Choroid plexus epithelial cell (primary cell): ENCODE measurements around the gene OR1D5.

Experiments
- DNase-seq: peaks from one replicate; pipeline ENCODE4 v3.0.0-alpha.2; 2010; ENCODE audit warnings: low read depth
- H3K4me3 ChIP-seq: 2 replicates; pipeline ENCODE4 v1.5.1; 2011; ENCODE audit warnings: low read depth, mild to moderate bottlenecking, control low read depth, low read length, moderate library complexity
- CTCF ChIP-seq: conservative IDR thresholded peaks from 2 replicates; pipeline ENCODE4 v1.5.1; 2011; ENCODE audit warnings: low read depth, mild to moderate bottlenecking, control low read depth, inconsistent platforms, low read length, moderate library complexity

The OR1D5 gene

GRCh38 chr17:3024346-3024745 is 39.1 kb downstream of the OR1D5 start:
- TF ChIP-seq CTCF, result no peak
- no peak overlapping the region for H3K4me3 ChIP-seq
- DNase-seq, result no peak

DNA sequence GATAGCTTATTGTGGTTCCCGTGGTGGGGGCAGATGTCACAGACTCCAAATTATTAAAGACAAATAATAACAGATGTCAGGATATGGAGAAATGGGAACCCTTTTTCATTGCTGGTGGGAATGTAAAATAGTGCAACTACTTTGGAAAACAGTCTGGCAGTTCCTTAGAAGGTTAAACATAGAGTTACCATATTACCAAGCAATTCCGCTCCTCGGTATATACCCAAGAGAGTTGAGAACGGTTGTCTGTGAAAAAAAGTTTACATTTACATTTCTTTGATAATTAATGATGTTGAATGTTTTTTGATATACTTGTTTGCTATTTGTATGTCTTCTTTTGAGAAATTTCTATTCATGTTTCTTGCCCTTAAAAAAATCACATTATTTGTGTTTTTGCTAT is 41.2 kb downstream of the OR1D5 start:
- no peak for DNase-seq
- no peak for TF ChIP-seq CTCF
- H3K4me3 ChIP-seq, result no peak overlapping the region

GRCh38 chr17:3020381-3020780 is 43.0 kb downstream of the OR1D5 start:
- no peak overlapping the region for H3K4me3 ChIP-seq
- TF ChIP-seq CTCF, result no peak
- DNase-seq, result no peak

DNA sequence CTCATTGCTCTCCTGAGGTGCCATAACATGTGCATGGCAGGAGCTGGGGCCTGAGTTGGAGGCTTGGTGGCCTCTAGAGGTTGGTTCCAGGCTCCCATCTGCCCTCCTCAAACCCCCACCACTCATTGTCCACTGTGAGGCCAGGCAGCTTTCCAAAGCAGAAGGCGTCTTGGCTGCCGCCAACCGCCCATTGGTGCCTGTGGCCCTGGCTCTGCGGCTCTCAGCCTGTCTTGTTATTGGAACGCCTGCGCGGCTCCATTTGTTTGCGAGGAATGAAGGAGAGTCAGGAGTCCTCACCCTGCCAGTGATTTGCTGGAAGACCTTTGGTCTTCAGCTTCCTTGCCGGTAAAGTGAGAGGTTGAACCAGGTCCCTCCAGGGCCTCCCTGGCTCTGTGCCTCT is 43.6 kb downstream of the OR1D5 start:
- H3K4me3 ChIP-seq, result no peak overlapping the region
- no peak for TF ChIP-seq CTCF
- no peak for DNase-seq

DNA sequence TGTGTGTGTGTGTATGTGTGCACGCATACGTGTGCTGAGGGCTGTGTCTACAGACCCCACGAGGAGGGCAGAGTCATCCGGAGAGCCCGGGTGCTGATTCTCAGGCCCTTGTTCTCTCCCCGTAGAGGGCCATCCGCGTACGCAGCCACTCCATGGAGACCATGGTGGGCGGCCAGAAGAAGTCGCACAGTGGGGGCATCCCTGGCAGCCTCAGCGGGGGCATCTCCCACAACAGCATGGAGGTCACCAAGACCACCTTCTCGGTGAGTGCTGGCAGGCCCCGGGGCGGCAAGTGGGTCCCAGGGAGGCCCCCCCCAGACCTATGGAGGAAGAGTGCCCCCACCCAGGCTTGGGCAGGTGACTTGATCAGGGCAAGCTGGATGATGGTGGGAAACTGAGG is 45.5 kb downstream of the OR1D5 start:
- no peak for TF ChIP-seq CTCF
- DNase-seq, result no peak
- H3K4me3 ChIP-seq, result no peak overlapping the region

DNA sequence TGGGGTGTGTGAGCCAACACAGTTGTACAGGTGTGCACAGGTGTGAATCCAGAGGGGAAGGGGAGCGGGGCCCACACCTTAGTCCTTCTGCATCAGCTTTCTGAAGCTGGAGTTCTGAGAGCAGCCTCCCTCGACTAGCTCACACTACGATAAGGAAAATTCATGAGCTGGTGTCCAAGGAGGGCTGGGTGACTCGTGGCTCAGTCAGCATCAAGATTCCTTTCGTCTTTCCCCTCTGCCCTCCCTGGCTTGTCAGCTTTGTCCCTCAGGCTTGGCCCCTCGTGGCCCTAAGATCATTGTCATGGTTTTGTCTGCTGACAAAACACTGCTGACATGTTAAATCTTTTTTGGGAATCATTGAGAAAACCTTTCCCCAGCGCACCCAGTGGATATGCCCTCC is 47.5 kb downstream of the OR1D5 start:
- TF ChIP-seq CTCF, result no peak
- no peak for DNase-seq
- H3K4me3 ChIP-seq, result no peak overlapping the region

GRCh38 chr17:3012926-3013581 is 50.4 kb downstream of the OR1D5 start:
- peak; percentile 68 for DNase-seq
- peak; percentile 79 for TF ChIP-seq CTCF
- H3K4me3 ChIP-seq, result no peak overlapping the region
